Hepatocyte (in vitro differentiated cells): ENCODE data around the gene FCHO2. TPM values are rescaled to one million over a fixed set of nuclear protein-coding genes. Genes with fewer than 3 reads are reported as not detected.
A peak's percentile ranks its signal among the peaks of the same experiment; 100 is the strongest.

Source experiments
- DNase-seq: peaks from one replicate; pipeline ENCODE4 v3.0.0-alpha.2; 2016; ENCODE audit warnings: low spot score
- H2AFZ ChIP-seq: fragments of 200-600 bp; sonication (generic); 2 replicates; pipeline ENCODE4 v1.6.0; 2016; ENCODE audit warnings: antibody characterized with exemption, mild to moderate bottlenecking
- H3K27ac ChIP-seq: fragments of 200-600 bp; sonication (generic); 2 replicates; pipeline ENCODE4 v1.5.1; 2016; ENCODE audit warnings: mild to moderate bottlenecking
- H3K27me3 ChIP-seq: fragments of 200-600 bp; sonication (generic); 2 replicates; pipeline ENCODE4 v1.6.1; 2016
- H3K36me3 ChIP-seq: fragments of 200-600 bp; sonication (generic); replicated peaks from 2 replicates; pipeline ENCODE4 v1.5.1; 2016; ENCODE audit warnings: low read depth; ENCODE audit not compliant: insufficient read depth
- H3K4me1 ChIP-seq: fragments of 200-600 bp; sonication (generic); 2 replicates; pipeline ENCODE4 v1.5.1; 2016; ENCODE audit warnings: mild to moderate bottlenecking, moderate library complexity; ENCODE audit not compliant: insufficient read depth
- H3K4me2 ChIP-seq: fragments of 200-600 bp; sonication (generic); 2 replicates; pipeline ENCODE4 v1.6.0; 2016
- H3K4me3 ChIP-seq: fragments of 200-600 bp; sonication (generic); 2 replicates; pipeline ENCODE4 v1.5.1; 2016; ENCODE audit warnings: mild to moderate bottlenecking
- H3K79me2 ChIP-seq: fragments of 200-600 bp; sonication (generic); 2 replicates; pipeline ENCODE4 v1.6.0; 2017; ENCODE audit warnings: mild to moderate bottlenecking
- H3K9me2 ChIP-seq: fragments of 200-600 bp; sonication (generic); replicated peaks from 2 replicates; pipeline ENCODE4 v1.6.0; 2017; ENCODE audit warnings: mild to moderate bottlenecking; ENCODE audit not compliant: insufficient read depth
- H3K9me3 ChIP-seq: fragments of 200-600 bp; sonication (generic); 2 replicates; pipeline ENCODE4 v1.5.1; 2016; ENCODE audit warnings: low read depth, mild to moderate bottlenecking
- H4K20me1 ChIP-seq: fragments of 200-600 bp; sonication (generic); 2 replicates; pipeline ENCODE4 v1.6.0; 2016; ENCODE audit warnings: mild to moderate bottlenecking; ENCODE audit not compliant: insufficient read depth, poor library complexity, severe bottlenecking
- CTCF ChIP-seq: fragments of 200-600 bp; sonication (generic); IDR thresholded peaks from 2 replicates; pipeline ENCODE4 v1.5.1; 2016; ENCODE audit warnings: antibody characterized with exemption, mild to moderate bottlenecking; ENCODE audit not compliant: poor library complexity
- EZH2 ChIP-seq: fragments of 200-600 bp; sonication (generic); IDR thresholded peaks from 2 replicates; pipeline ENCODE4 v1.6.1; 2016; ENCODE audit warnings: antibody characterized with exemption, mild to moderate bottlenecking, borderline replicate concordance
- EZH2phosphoT487 ChIP-seq: fragments of 200-600 bp; sonication (generic); IDR thresholded peaks from one replicate; pipeline ENCODE4 v1.6.1; 2018; ENCODE audit warnings: antibody characterized with exemption, mild to moderate bottlenecking, low read depth, moderate library complexity; ENCODE audit not compliant: unreplicated experiment, severe bottlenecking
- WGBS: methylation state at CpG from one replicate; pipeline ENCODE4 v1.1.6; 2016; ENCODE audit warnings: low lambda C conversion rate; ENCODE audit errors: missing lambda C conversion rate; 5-methylcytosine and 5-hydroxymethylcytosine counted together
- polyA plus RNA-seq: library from polyadenylated mRNA; unstranded; fragments of >200 nt; fragmentation: Nextera tagmentation; extraction: Ambion mirVana; gene quantifications from 2 replicates; pipeline ENCODE4 v1.2.1, GENCODE V29; 2016
- total RNA-seq: library from RNA; depleted of rRNA; stranded (reverse); fragments of >200 nt; gene quantifications from 2 replicates; pipeline ENCODE4 v1.2.3, GENCODE V29; 2014

The FCHO2 gene
- total and polyA plus RNA-seq, 2 experiments from 2014 or later = 6.3 to 17.1 TPM

DNA sequence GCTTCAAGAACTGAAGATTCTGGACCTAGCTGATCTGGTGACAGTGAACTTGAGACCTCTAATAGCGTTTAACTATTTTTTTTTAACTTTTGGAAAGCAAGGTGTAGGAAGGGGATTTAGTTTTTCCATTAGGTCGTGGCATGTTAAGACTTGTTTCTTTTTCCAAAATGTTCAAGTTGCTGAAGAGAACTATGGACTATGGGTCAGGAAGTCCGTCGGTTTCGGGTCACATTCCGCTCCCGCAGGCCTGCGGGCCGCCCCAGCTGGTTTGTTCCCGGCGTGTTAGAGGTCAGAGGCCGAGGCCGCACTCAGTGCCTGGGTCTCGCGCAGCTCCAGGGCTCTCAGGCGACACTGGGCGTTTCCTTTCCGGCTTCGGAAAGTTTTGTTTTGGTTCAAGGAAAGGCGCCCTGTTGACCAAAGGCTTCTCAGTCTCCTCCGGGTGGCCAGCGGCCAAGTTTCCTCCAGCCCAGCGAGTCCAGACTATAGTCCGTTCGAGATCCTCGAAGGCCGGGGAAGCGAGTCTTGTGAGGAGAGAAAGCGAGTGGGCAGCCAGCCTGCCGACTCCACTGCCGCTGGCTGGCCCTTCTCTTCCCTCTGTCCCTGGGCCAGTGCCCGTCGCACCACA is 586 bp upstream of the FCHO2 start:
- DNase-seq = no peak
- TF ChIP-seq EZH2phosphoT487 (no peak), CTCF (no peak), EZH2 (no peak)
- peak overlapping the region; percentile 85 for H3K4me2 ChIP-seq
- H3K4me3 ChIP-seq = peak overlapping the region; percentile 53
- H3K79me2 ChIP-seq = peaks cover 34% of the 10 kb centered on the region
- no peaks in the 10 kb centered on the region for H4K20me1 ChIP-seq
- no peaks in the 10 kb centered on the region for H3K27me3 ChIP-seq
- peak overlapping the region; percentile 91 for H2AFZ ChIP-seq
- H3K9me3 ChIP-seq = no peaks in the 10 kb centered on the region
- no peaks in the 10 kb centered on the region for H3K9me2 ChIP-seq
- peaks cover 4% of the 10 kb centered on the region for H3K4me1 ChIP-seq
- WGBS = 20% methylated on average over 32 of the region's 33 CpGs
- peak overlapping the region; percentile 96 for H3K27ac ChIP-seq
- H3K36me3 ChIP-seq = no peaks in the 10 kb centered on the region

- peak; percentile 73 for DNase-seq
- Histone ChIP-seq H3K27me3 (no peaks in the 10 kb centered on the region), H3K36me3 (no peaks in the 10 kb centered on the region), H4K20me1 (no peaks in the 10 kb centered on the region), H3K4me1 (peaks cover 4% of the 10 kb centered on the region), H3K27ac (peak overlapping the region; percentile 96), H3K9me3 (no peaks in the 10 kb centered on the region), H3K9me2 (no peaks in the 10 kb centered on the region), H3K4me3 (peak overlapping the region; percentile 30), H2AFZ (peak overlapping the region; percentile 26), H3K79me2 (peaks cover 47% of the 10 kb centered on the region), H3K4me2 (peak overlapping the region; percentile 79)
- TF ChIP-seq EZH2 (no peak), CTCF (no peak), EZH2phosphoT487 (no peak)
- WGBS = under 1% methylated on average over 46 of the region's 51 CpGs
Observed at GRCh38 chr5:72956324-72957140, 691 bp downstream of the FCHO2 start.

- peak overlapping the region; percentile 79 for H3K4me2 ChIP-seq
- H4K20me1 ChIP-seq = peaks cover 5% of the 10 kb centered on the region
- peak overlapping the region; percentile 96 for H3K27ac ChIP-seq
- no peak for DNase-seq
- H3K9me3 ChIP-seq = no peaks in the 10 kb centered on the region
- no peaks in the 10 kb centered on the region for H3K9me2 ChIP-seq
- no peaks in the 10 kb centered on the region for H3K27me3 ChIP-seq
- peak overlapping the region; percentile 26 for H2AFZ ChIP-seq
- H3K79me2 ChIP-seq = peaks cover 55% of the 10 kb centered on the region
- no peaks in the 10 kb centered on the region for H3K36me3 ChIP-seq
- 67% methylated on average over 1 of the region's 1 CpG for WGBS
- H3K4me1 ChIP-seq = peaks cover 4% of the 10 kb centered on the region
- H3K4me3 ChIP-seq = peak overlapping the region; percentile 30
- TF ChIP-seq EZH2 (no peak), CTCF (no peak)
Observed at GRCh38 chr5:72957337-72957736, 1.5 kb downstream of the FCHO2 start.
